PC-9 (cell line): ENCODE measurements around the gene FHAD1. TPM values are rescaled to one million over a fixed set of nuclear protein-coding genes. Genes with fewer than 3 reads are reported as not detected.
"Not testable (repeated sequence)": the region's sequence is repeated elsewhere in the genome, so short reads cannot be mapped to it uniquely, and the experiment has no call there.

ENCODE experiments used
- BruUV-seq: library from RNA; stranded (reverse); fragments of 400-500 nt; replicated peaks from 2 replicates; lab custom pipeline; 2021; lab: Mats Ljungman, UMichigan
- CTCF ChIA-PET: fragments of 300-600 bp; sonication (Branson Sonifier 250); formaldehyde crosslinking; loops from one replicate; lab custom pipeline; 2022; ENCODE audit warnings: antibody characterized with exemption; lab: Charles Lee
- POLR2A ChIA-PET: fragments of 300-600 bp; sonication (Branson Sonifier 250); formaldehyde crosslinking; loops from one replicate; lab custom pipeline; 2022; ENCODE audit warnings: antibody characterized with exemption; ENCODE audit not compliant: unreplicated experiment; lab: Charles Lee
- DNase-seq, 2 experiments: peaks; one replicate each; pipeline versions ENCODE4 v3.0.0 to v3.0.0-alpha.2; 2015 to 2022; ENCODE audit warnings: mixed read lengths in 1 of 2
- H2AFZ ChIP-seq: fragments of 200-600 bp; sonication (generic); 2 replicates; pipeline ENCODE4 v1.8.1; 2017; ENCODE audit warnings: antibody characterized with exemption
- H3F3A ChIP-seq: fragments of 200-600 bp; sonication (generic); 2 replicates; pipeline ENCODE4 v1.8.1; 2017; ENCODE audit warnings: antibody characterized with exemption, mild to moderate bottlenecking, low read depth; ENCODE audit not compliant: insufficient read depth
- H3K27ac ChIP-seq: fragments of 200-600 bp; sonication (generic); 2 replicates; pipeline ENCODE4 v1.6.1; 2016; ENCODE audit warnings: mixed run types
- H3K27me3 ChIP-seq: fragments of 200-600 bp; sonication (generic); 2 replicates; pipeline ENCODE4 v1.6.1; 2016; ENCODE audit warnings: low read depth, mixed run types; ENCODE audit not compliant: insufficient read depth
- H3K36me3 ChIP-seq: fragments of 200-600 bp; sonication (generic); 2 replicates; pipeline ENCODE4 v1.6.1; 2016; ENCODE audit warnings: low read depth, mixed run types
- H3K4me1 ChIP-seq: fragments of 200-600 bp; sonication (generic); replicated peaks from 2 replicates; pipeline ENCODE4 v1.6.1; 2016; ENCODE audit warnings: mixed run types; ENCODE audit not compliant: insufficient read depth
- H3K4me2 ChIP-seq: fragments of 200-600 bp; sonication (generic); 2 replicates; pipeline ENCODE4 v1.6.1; 2017; ENCODE audit warnings: mixed run types
- H3K4me3 ChIP-seq: fragments of 200-600 bp; sonication (generic); 2 replicates; pipeline ENCODE4 v1.6.1; 2016; ENCODE audit warnings: mixed run types
- H3K79me2 ChIP-seq: fragments of 200-600 bp; sonication (generic); 2 replicates; pipeline ENCODE4 v1.6.1; 2017; ENCODE audit warnings: low read depth, mixed run types
- H3K9me2 ChIP-seq: fragments of 200-600 bp; sonication (generic); 2 replicates; pipeline ENCODE4 v1.8.1; 2017; ENCODE audit warnings: mild to moderate bottlenecking; ENCODE audit not compliant: insufficient read depth
- H3K9me3 ChIP-seq: fragments of 200-600 bp; sonication (generic); 2 replicates; pipeline ENCODE4 v1.8.1; 2016; ENCODE audit warnings: low read depth; ENCODE audit not compliant: insufficient read depth
- H4K20me1 ChIP-seq: fragments of 200-600 bp; sonication (generic); 2 replicates; pipeline ENCODE4 v1.8.1; 2017; ENCODE audit not compliant: insufficient read depth
- CTCF ChIP-seq: fragments of 200-600 bp; sonication (generic); conservative IDR thresholded peaks from 2 replicates; pipeline ENCODE4 v1.6.1; 2017; ENCODE audit warnings: mixed run types, antibody characterized with exemption, mild to moderate bottlenecking, moderate library complexity
- EZH2 ChIP-seq: fragments of 200-600 bp; sonication (generic); IDR thresholded peaks from 2 replicates; pipeline ENCODE4 v1.8.0; 2017; ENCODE audit warnings: antibody characterized with exemption, low read depth
- intact Hi-C: fragments of 100-400 bp; cut with micrococcal nuclease; formaldehyde crosslinking; loops from one replicate; pipeline ENCODE4 v1.10.0; 2022; ENCODE audit not compliant: unreplicated experiment
- total RNA-seq: library from RNA; stranded (reverse); gene quantifications from 2 replicates; pipeline ENCODE4 v1.2.3, GENCODE V29; 2021

The FHAD1 gene
- total RNA-seq, 1 experiment from 2014 or later = 6.9 TPM

DNA sequence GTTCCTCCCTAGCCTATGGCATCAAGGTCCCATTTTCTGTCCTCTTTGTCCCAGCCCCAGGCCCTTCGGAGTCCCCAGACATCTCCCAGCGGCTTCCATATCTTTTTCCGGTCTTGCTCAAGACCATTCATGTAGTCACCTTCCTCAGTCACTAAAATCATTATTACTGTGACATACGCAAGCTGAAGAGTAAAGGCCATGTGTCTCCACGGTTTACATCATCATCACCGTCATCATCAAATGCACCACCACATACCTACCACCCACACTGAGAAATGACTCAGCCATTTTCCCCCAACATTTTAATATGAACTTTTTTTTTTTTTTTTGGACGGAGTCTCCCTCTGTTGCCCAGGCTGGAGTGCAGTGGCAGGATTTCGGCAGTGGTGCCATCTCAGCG lies 43.4 kb downstream of the FHAD1 start:
- TF ChIP-seq EZH2 = no peak
- CTCF ChIA-PET = interaction anchor here (0.7 kb wide), 1 partner anchor 18 kb away, joined by 4 read pairs; no protein-coding TSS in a partner anchor
- intact Hi-C loops = no loop called here

DNA sequence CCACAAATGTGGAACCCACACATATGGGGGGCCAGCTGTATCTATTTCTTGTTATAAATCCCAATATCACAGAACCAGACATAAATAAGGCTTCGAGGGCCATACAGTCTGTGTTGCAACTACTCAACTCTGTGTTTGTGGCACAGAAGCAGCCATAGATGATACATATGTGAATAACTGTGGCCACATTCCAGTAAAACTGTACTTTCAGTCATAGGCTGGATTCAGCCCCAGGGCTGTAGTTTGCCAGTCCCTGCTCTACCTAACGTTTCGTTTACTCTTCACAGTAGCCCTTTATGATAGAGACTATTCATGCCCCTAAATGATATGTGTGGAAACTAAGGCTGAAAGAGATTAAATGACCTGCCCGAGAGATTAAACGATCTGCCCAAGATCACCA lies 48.7 kb downstream of the FHAD1 start:
- Histone ChIP-seq H3K27me3 (no peaks in the 10 kb centered on the region), H4K20me1 (no peaks in the 10 kb centered on the region), H3K79me2 (no peaks in the 10 kb centered on the region), H3K36me3 (no peaks in the 10 kb centered on the region), H3F3A (no peaks in the 10 kb centered on the region; the same call in 1 of the 2 replicates), H3K4me3 (no peak overlapping the region), H3K27ac (no peak overlapping the region), H3K4me1 (no peaks in the 10 kb centered on the region), H3K9me3 (no peaks in the 10 kb centered on the region), H3K4me2 (no peak overlapping the region), H2AFZ (no peak overlapping the region), H3K9me2 (no peaks in the 10 kb centered on the region)
- intact Hi-C loops = no loop called here
- ChIA-PET CTCF (no interaction called here), POLR2A (no interaction called here)
- TF ChIP-seq CTCF (no peak), EZH2 (no peak)
- no TSS peak for BruUV-seq
- no peak for DNase-seq

More for the DNA sequence above, 43.4 kb downstream of the FHAD1 start:
- POLR2A ChIA-PET = no interaction called here
- BruUV-seq = no TSS peak
- Histone ChIP-seq H3K27ac (no peak overlapping the region), H3K79me2 (no peaks in the 10 kb centered on the region), H3K4me1 (no peaks in the 10 kb centered on the region), H3F3A (peaks cover 5% of the 10 kb centered on the region; the same call in 1 of the 2 replicates), H3K4me3 (no peak overlapping the region), H3K27me3 (no peaks in the 10 kb centered on the region), H3K36me3 (no peaks in the 10 kb centered on the region), H3K9me3 (no peaks in the 10 kb centered on the region), H4K20me1 (no peaks in the 10 kb centered on the region), H3K9me2 (no peaks in the 10 kb centered on the region), H2AFZ (no peak overlapping the region), H3K4me2 (no peak overlapping the region)
- DNase-seq = no peak

- POLR2A ChIA-PET = no interaction called here
- H3K36me3 ChIP-seq = no peaks in the 10 kb centered on the region
- DNase-seq = no peak
- H3K79me2 ChIP-seq = no peaks in the 10 kb centered on the region
- no peaks in the 10 kb centered on the region for H3K9me2 ChIP-seq
- H2AFZ ChIP-seq = no peak overlapping the region
- intact Hi-C loops = no loop called here
- H3K4me2 ChIP-seq = no peak overlapping the region
- TF ChIP-seq CTCF = no peak
- TF ChIP-seq EZH2 = no peak
- CTCF ChIA-PET = no interaction called here
- no peaks in the 10 kb centered on the region for H3K9me3 ChIP-seq
- BruUV-seq = no TSS peak
- H3K27me3 ChIP-seq = no peaks in the 10 kb centered on the region
- H3F3A ChIP-seq = no peaks in the 10 kb centered on the region; the same call in 1 of the 2 replicates
- no peaks in the 10 kb centered on the region for H3K4me1 ChIP-seq
- no peaks in the 10 kb centered on the region for H4K20me1 ChIP-seq
- no peak overlapping the region for H3K27ac ChIP-seq
- no peak overlapping the region for H3K4me3 ChIP-seq
Measured at GRCh38 chr1:15296585-15297321, 49.7 kb downstream of the FHAD1 start.

GRCh38 chr1:15297975-15298374 lies 51.0 kb downstream of the FHAD1 start:
- H3K27me3 ChIP-seq, H3K9me3 ChIP-seq, H3K9me2 ChIP-seq, H3K36me3 ChIP-seq, H3K79me2 ChIP-seq, H3K4me1 ChIP-seq, H3K4me3 ChIP-seq, DNase-seq, intact Hi-C loops, CTCF ChIA-PET, POLR2A ChIA-PET, H3F3A ChIP-seq, BruUV-seq, H3K27ac ChIP-seq, H2AFZ ChIP-seq, H3K4me2 ChIP-seq, H4K20me1 ChIP-seq: not testable (repeated sequence)
